GM19351 (cell line): Measurements from ENCODE around the gene PPTC7.

Experiments used
- ATAC-seq: cut with Tn5 transposase; IDR thresholded peaks from one replicate; pipeline ENCODE4 v1.9.1; 2021; ENCODE audit warnings: mild to moderate bottlenecking, moderate library complexity; ENCODE audit not compliant: unreplicated experiment

The PPTC7 gene

DNA sequence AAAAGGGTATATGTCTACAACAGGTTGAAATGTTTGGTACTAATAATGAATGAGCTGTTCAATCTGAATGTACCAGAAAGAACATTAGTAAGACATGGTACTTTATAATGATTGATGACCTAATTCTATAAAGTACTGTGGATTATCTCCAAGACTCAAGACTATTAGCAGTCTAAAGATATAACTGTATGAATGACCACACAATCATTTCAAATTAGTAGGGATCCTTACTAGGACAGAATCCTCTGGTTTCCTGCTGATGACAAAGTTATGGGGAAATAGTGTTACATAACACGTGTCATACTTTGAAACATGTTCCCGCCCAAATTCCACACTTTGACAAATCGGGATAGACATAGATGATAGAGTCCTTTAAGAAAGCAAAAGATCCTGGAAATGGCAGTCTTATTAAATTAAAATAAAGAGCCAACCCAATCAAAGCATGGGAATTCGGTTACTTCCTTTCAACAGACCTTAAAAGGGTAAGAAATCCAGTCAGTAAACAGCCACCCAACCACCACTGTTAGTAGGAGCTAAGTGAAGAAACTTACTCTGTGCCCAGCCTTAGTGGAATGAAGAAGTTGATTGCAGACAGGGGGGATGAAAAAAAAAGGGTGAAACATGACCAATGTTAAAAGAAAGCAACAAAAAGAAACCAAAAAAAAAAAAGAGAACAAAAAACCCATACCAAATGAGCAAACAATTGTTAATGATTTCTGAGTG lies 84.0 kb downstream of the PPTC7 start:
- no peak for ATAC-seq
